HCT116 (cell line): ENCODE measurements around the gene DBN1. TPM values are rescaled to one million over a fixed set of nuclear protein-coding genes. Genes with fewer than 3 reads are reported as not detected.

Experiments used
- ATAC-seq: fragments of 200-7000 bp; cut with Tn5 transposase; 2 replicates; pipeline ENCODE4 v1.9.1; 2020; ENCODE audit warnings: mild to moderate bottlenecking, moderate library complexity
- BruUV-seq: library from RNA; stranded (reverse); fragments of 400-500 nt; replicated peaks from 2 replicates; lab custom pipeline; 2021; lab: Mats Ljungman, UMichigan
- CTCF ChIA-PET: fragments of 300-600 bp; sonication (Branson Sonifier 250); formaldehyde crosslinking; loops from one replicate; lab custom pipeline; 2021; ENCODE audit warnings: antibody characterized with exemption; lab: Charles Lee
- POLR2A ChIA-PET: fragments of 300-600, 350-600 bp; sonication (Branson Sonifier 250); formaldehyde crosslinking; loops from one replicate; lab custom pipeline; 2021; ENCODE audit warnings: antibody characterized with exemption; lab: Charles Lee
- RAD21 ChIA-PET, 2 experiments: fragments of 300-600 bp; sonication (Branson Sonifier 250); formaldehyde crosslinking; loops; one replicate each; lab custom pipeline; 2023; ENCODE audit warnings: low total read pairs in 2 of 2; ENCODE audit not compliant: uncharacterized antibody in 2 of 2, unreplicated experiment in 2 of 2, low non-redundant PET in 1 of 2; lab: Charles Lee
- DNase-seq: peaks from one replicate; pipeline ENCODE4 v3.0.0-alpha.2; 2010; ENCODE audit warnings: low read depth, low spot score
- H2AFZ ChIP-seq: fragments of 200-600 bp; shearing (Covaris generic), sonication (generic); 2 replicates; pipeline ENCODE4 v1.6.1; 2017; ENCODE audit warnings: low read depth, mixed run types, mixed read lengths, antibody characterized with exemption, low read length; ENCODE audit not compliant: poor library complexity, severe bottlenecking
- H3K27ac ChIP-seq: 2 replicates; pipeline ENCODE4 v1.5.1; 2012; ENCODE audit warnings: low read depth, low read length
- H3K27me3 ChIP-seq: fragments of 200-600 bp; sonication (generic); 2 replicates; pipeline ENCODE4 v1.6.1; 2016; ENCODE audit warnings: mixed run types, low read length, mixed read lengths; ENCODE audit not compliant: insufficient read depth
- H3K36me3 ChIP-seq, 2 experiments: fragments of 200-500 bp in 1 of 2; fragments of 200-600 bp in 1 of 2; sonication (Bioruptor generic) in 1 of 2; sonication (generic) in 1 of 2; 2 replicates each; pipeline versions ENCODE4 v1.5.1 to v1.6.1; 2014 to 2016; ENCODE audit warnings: low read length in 2 of 2, inconsistent platforms in 1 of 2, mixed read lengths in 1 of 2, mixed run types in 1 of 2; ENCODE audit not compliant: insufficient read depth in 2 of 2, control insufficient read depth in 1 of 2
- H3K4me1 ChIP-seq, 2 experiments: fragments of 200-600 bp in 1 of 2; sonication (generic) in 1 of 2; 2 replicates each; pipeline versions ENCODE4 v1.5.1 to v1.6.1; 2012 to 2017; ENCODE audit warnings: low read length in 2 of 2, inconsistent platforms in 1 of 2, mild to moderate bottlenecking in 1 of 2, mixed read lengths in 1 of 2, mixed run types in 1 of 2, moderate library complexity in 1 of 2; ENCODE audit not compliant: insufficient read depth in 2 of 2, control insufficient read depth in 1 of 2
- H3K4me2 ChIP-seq: fragments of 200-600 bp; sonication (generic); 2 replicates; pipeline ENCODE4 v1.6.1; 2017; ENCODE audit warnings: mixed run types, low read length, mixed read lengths
- H3K4me3 ChIP-seq, 2 experiments: fragments of 200-600 bp in 1 of 2; sonication (generic) in 1 of 2; replicated peaks in 1 of 2; 2 replicates each; pipeline ENCODE4 v1.5.1; 2011 to 2016; ENCODE audit warnings: low read length in 2 of 2, control low read depth in 1 of 2, low read depth in 1 of 2, mild to moderate bottlenecking in 1 of 2, mixed read lengths in 1 of 2, mixed run types in 1 of 2
- H3K79me2 ChIP-seq: fragments of 200-600 bp; sonication (generic); 2 replicates; pipeline ENCODE4 v1.6.1; 2017; ENCODE audit warnings: mild to moderate bottlenecking, mixed run types, low read length, moderate library complexity, mixed read lengths; ENCODE audit not compliant: insufficient read depth
- H3K9ac ChIP-seq: fragments of 200-600 bp; sonication (generic); 2 replicates; pipeline ENCODE4 v1.6.1; 2016; ENCODE audit warnings: low read length, mixed read lengths
- H3K9me2 ChIP-seq: fragments of 200-600 bp; sonication (generic), shearing (Covaris generic); 2 replicates; pipeline ENCODE4 v1.6.1; 2017; ENCODE audit warnings: mixed run types, mild to moderate bottlenecking, moderate library complexity; ENCODE audit not compliant: insufficient read depth
- H3K9me3 ChIP-seq, 2 experiments: fragments of 200-500 bp in 1 of 2; fragments of 200-600 bp in 1 of 2; sonication (Bioruptor generic) in 1 of 2; sonication (generic) in 1 of 2; 2 replicates each; pipeline ENCODE4 v1.6.1; 2014 to 2017; ENCODE audit warnings: low read length in 2 of 2, mixed read lengths in 2 of 2, inconsistent platforms in 1 of 2, low read depth in 1 of 2, mild to moderate bottlenecking in 1 of 2, mixed run types in 1 of 2, moderate library complexity in 1 of 2; ENCODE audit not compliant: control insufficient read depth in 1 of 2, insufficient read depth in 1 of 2
- H4K20me1 ChIP-seq: fragments of 200-600 bp; sonication (generic), shearing (Covaris generic); 2 replicates; pipeline ENCODE4 v1.6.1; 2017; ENCODE audit warnings: mixed run types, mild to moderate bottlenecking, moderate library complexity; ENCODE audit not compliant: insufficient read depth
- ATF3 ChIP-seq: IDR thresholded peaks from 2 replicates; pipeline ENCODE4 v1.6.1; 2012
- CTCF ChIP-seq, 3 experiments: fragments of 200-600 bp in 1 of 3; sonication (generic) in 1 of 3; IDR thresholded peaks in 2 of 3; conservative IDR thresholded peaks in 1 of 3; 2 replicates each; pipeline ENCODE4 v1.5.1; 2012 to 2017; ENCODE audit warnings: low read depth in 2 of 3, low read length in 2 of 3, antibody characterized with exemption in 1 of 3, borderline replicate concordance in 1 of 3, control low read depth in 1 of 3, mild to moderate bottlenecking in 1 of 3, mixed read lengths in 1 of 3, mixed run types in 1 of 3, moderate library complexity in 1 of 3; ENCODE audit not compliant: insufficient read depth in 1 of 3
- JUND ChIP-seq: IDR thresholded peaks from 2 replicates; pipeline ENCODE4 v1.6.1; 2012
- YY1 ChIP-seq: IDR thresholded peaks from 2 replicates; pipeline ENCODE4 v1.6.1; 2011; ENCODE audit warnings: low read length, low read depth, moderate library complexity, mild to moderate bottlenecking; ENCODE audit not compliant: insufficient replicate concordance; ENCODE audit errors: extremely low read depth
- intact Hi-C: fragments of 100-400 bp; cut with micrococcal nuclease; formaldehyde crosslinking; loops from 2 replicates; pipeline ENCODE4 v1.10.0; 2022
- total RNA-seq: library from RNA; stranded (reverse); gene quantifications from one replicate; pipeline ENCODE4 v1.2.1, GENCODE V29; 2021; ENCODE audit not compliant: unreplicated experiment

The DBN1 gene
- total RNA-seq, 1 experiment from 2014 or later = 144 TPM

- Histone ChIP-seq H2AFZ (no peak overlapping the region), H3K9ac (peak overlapping the region; percentile 92; the same call in 1 of the 2 replicates), H4K20me1 (no peaks in the 10 kb centered on the region), H3K36me3 (peaks cover 0 to 1% of the 10 kb centered on the region in 2 experiments; a peak in 1 of 4 replicates), H3K27me3 (no peaks in the 10 kb centered on the region), H3K9me3 (no peaks in the 10 kb centered on the region), H3K4me1 (peaks cover 27 to 75% of the 10 kb centered on the region in 2 experiments), H3K4me2 (peak overlapping the region; percentile 96), H3K9me2 (no peaks in the 10 kb centered on the region), H3K27ac (peak overlapping the region; percentile 2; the same call in 1 of the 2 replicates), H3K79me2 (peaks cover 35% of the 10 kb centered on the region), H3K4me3 (no peak overlapping the region)
- CTCF ChIA-PET = interaction anchor here (1.9 to 6.8 kb wide), 4 partner anchors 27 to 143 kb away, joined by 5 to 85 read pairs (median 18); partner anchors contain the start of genes GRK6 and PFN3
- ATAC-seq (no peak), DNase-seq (no peak)
- intact Hi-C loops = no loop called here
- TF ChIP-seq JUND (no peak), ATF3 (no peak), YY1 (no peak), CTCF (IDR thresholded peaks at IDR 0.05 in 2 of 3, conservative IDR thresholded peaks at IDR 0.05 in 1 of 3; ENCODE audit: borderline replicate concordance in 1 of 3, insufficient read depth in 1 of 3, low read depth in 2 of 3, low read length in 2 of 3) (peak in 1 of 3 experiments; percentile 23; a peak in 1 of 6 replicates)
- RAD21 ChIA-PET = interaction anchor here in 1 of 2 experiments (1.5 kb wide), 1 partner anchor 62 kb away, joined by 6 read pairs; no protein-coding TSS in a partner anchor
- BruUV-seq = no TSS peak
- POLR2A ChIA-PET = interaction anchor here (0.6 to 1.0 kb wide), 4 partner anchors 26 to 54 kb away, joined by 3 to 5 read pairs (median 4); partner anchors contain the start of gene GRK6
Measured at GRCh38 chr5:177452688-177453638, 20.5 kb downstream of the DBN1 start.
